ENCODE measurements around the gene PGLYRP2. TPM values are rescaled to one million over a fixed set of nuclear protein-coding genes. Genes with fewer than 3 reads are reported as not detected.

The PGLYRP2 gene
- total RNA-seq, 1 donor from 2014 or later, result not detected

- no peak for DNase-seq
- ATAC-seq, result no peak
- intact Hi-C loops (cut with DNase I), result no loop called here
- H3K4me3 ChIP-seq, result no peak overlapping the region
- no peaks in the 10 kb centered on the region for H3K36me3 ChIP-seq
- no peak overlapping the region for H3K27ac ChIP-seq
- TF ChIP-seq CTCF (IDR thresholded peaks at IDR 0.05), result no peak
- H3K27me3 ChIP-seq (ENCODE audit: low read depth), result no peaks in the 10 kb centered on the region
- no peaks in the 10 kb centered on the region for H3K9me3 ChIP-seq
- peaks cover 10% of the 10 kb centered on the region for H3K4me1 ChIP-seq
Observed at GRCh38 chr19:15437355-15438123, 41.8 kb downstream of the PGLYRP2 start.

GRCh38 chr19:15436826-15437110, 42.5 kb downstream of the PGLYRP2 start:
- DNase-seq (no peak), ATAC-seq (no peak)
- no peak overlapping the region for H3K4me3 ChIP-seq
- H3K36me3 ChIP-seq, result no peaks in the 10 kb centered on the region
- intact Hi-C loops (cut with DNase I), result no loop called here
- no peak overlapping the region for H3K27ac ChIP-seq
- H3K4me1 ChIP-seq, result peaks cover 11% of the 10 kb centered on the region
- no peak for TF ChIP-seq CTCF (IDR thresholded peaks at IDR 0.05)
- H3K9me3 ChIP-seq, result no peaks in the 10 kb centered on the region
- no peaks in the 10 kb centered on the region for H3K27me3 ChIP-seq (ENCODE audit: low read depth)

GRCh38 chr19:15436012-15436825, 43.1 kb downstream of the PGLYRP2 start:
- H3K27ac ChIP-seq, result no peak overlapping the region
- no peaks in the 10 kb centered on the region for H3K9me3 ChIP-seq
- ATAC-seq (no peak), DNase-seq (no peak)
- no peak overlapping the region for H3K4me3 ChIP-seq
- intact Hi-C loops (cut with DNase I), result no loop called here
- no peak for TF ChIP-seq CTCF (IDR thresholded peaks at IDR 0.05)
- no peaks in the 10 kb centered on the region for H3K36me3 ChIP-seq
- peaks cover 17% of the 10 kb centered on the region for H3K4me1 ChIP-seq
- H3K27me3 ChIP-seq (ENCODE audit: low read depth), result no peaks in the 10 kb centered on the region

GRCh38 chr19:15433519-15434069, 45.7 kb downstream of the PGLYRP2 start:
- Histone ChIP-seq H3K27ac (peak overlapping the region; percentile 92), H3K36me3 (peaks cover 9% of the 10 kb centered on the region), H3K27me3 (ENCODE audit: low read depth) (no peaks in the 10 kb centered on the region), H3K4me1 (peaks cover 38% of the 10 kb centered on the region), H3K4me3 (peak overlapping the region; percentile 93), H3K9me3 (no peaks in the 10 kb centered on the region)
- DNase-seq, result no peak
- no peak for TF ChIP-seq CTCF (IDR thresholded peaks at IDR 0.05)
- ATAC-seq, result no peak
- intact Hi-C loops (cut with DNase I), result no loop called here

- intact Hi-C loops (cut with DNase I), result no loop called here
Observed at GRCh38 chr19:15432629-15433518, 46.4 kb downstream of the PGLYRP2 start.

More at GRCh38 chr19:15432629-15433518, 46.4 kb downstream of the PGLYRP2 start:
- Histone ChIP-seq H3K9me3 (no peaks in the 10 kb centered on the region), H3K4me1 (peaks cover 38% of the 10 kb centered on the region), H3K27ac (peak overlapping the region; percentile 92), H3K27me3 (ENCODE audit: low read depth) (no peaks in the 10 kb centered on the region), H3K36me3 (peaks cover 15% of the 10 kb centered on the region), H3K4me3 (peak overlapping the region; percentile 93)
- no peak for TF ChIP-seq CTCF (IDR thresholded peaks at IDR 0.05)
- DNase-seq (peak; percentile 95), ATAC-seq (peak; percentile 97 to 98)

Data from lower lobe of right lung (tissue), 2 donors.